Measurements from ENCODE around the gene HDAC3.

HDAC3 gene

GRCh38 chr5:141634720-141635119 lies 1.9 kb downstream of the HDAC3 start:
- peak overlapping the region; percentile 20; the same call in 1 of the 2 replicates for H3K4me3 ChIP-seq (ENCODE audit: low read length)
- TF ChIP-seq ZNF274 (IDR thresholded peaks at IDR 0.05; ENCODE audit: low read depth, low read length) = no peak

DNA sequence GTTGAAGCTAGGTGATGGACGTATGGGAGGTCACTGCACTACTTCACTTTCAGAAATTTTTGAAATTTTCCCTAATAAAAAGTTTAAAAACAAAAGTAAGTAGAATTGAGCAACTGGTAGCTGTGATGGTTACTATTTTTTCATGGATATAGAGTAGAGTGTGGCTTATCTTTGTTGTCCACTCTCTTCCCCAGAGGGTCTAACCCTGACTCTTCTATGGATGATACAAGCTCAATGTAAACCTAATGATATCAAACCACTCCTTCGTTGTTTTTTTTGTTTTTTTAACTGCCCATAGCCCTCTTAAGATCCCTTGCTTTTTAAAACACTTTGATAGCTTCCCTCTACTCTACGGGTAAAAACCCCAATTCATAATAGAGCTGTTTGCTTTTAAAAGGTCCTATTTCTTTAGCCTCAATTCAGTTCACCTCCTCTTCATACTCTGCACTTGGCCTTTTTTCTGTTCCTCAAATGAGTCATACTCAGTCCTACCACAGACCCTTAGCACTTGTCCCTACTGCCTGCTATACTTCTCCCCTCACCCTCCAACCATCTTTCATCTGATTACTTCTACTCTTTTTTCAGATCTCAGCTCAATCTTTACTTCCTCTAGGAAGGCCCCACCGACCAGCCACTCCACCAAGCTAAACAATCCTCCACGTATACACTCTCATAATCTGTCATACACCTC lies 2.6 kb downstream of the HDAC3 start:
- no peak overlapping the region for H3K4me3 ChIP-seq (ENCODE audit: low read length)
- TF ChIP-seq ZNF274 (IDR thresholded peaks at IDR 0.05; ENCODE audit: low read depth, low read length) = no peak

- H3K4me3 ChIP-seq (ENCODE audit: low read length) = no peak overlapping the region
- TF ChIP-seq ZNF274 (IDR thresholded peaks at IDR 0.05; ENCODE audit: low read depth, low read length) = no peak
Observed at GRCh38 chr5:141632650-141633049, 4.0 kb downstream of the HDAC3 start.

- TF ChIP-seq ZNF274 (IDR thresholded peaks at IDR 0.05; ENCODE audit: low read depth, low read length) = no peak
- H3K4me3 ChIP-seq (ENCODE audit: low read length) = no peak overlapping the region
Observed at GRCh38 chr5:141630570-141631140, 6.0 kb downstream of the HDAC3 start.

- no peak for TF ChIP-seq ZNF274 (IDR thresholded peaks at IDR 0.05; ENCODE audit: low read depth, low read length)
Observed at GRCh38 chr5:141628175-141628788, 8.4 kb downstream of the HDAC3 start.

DNA sequence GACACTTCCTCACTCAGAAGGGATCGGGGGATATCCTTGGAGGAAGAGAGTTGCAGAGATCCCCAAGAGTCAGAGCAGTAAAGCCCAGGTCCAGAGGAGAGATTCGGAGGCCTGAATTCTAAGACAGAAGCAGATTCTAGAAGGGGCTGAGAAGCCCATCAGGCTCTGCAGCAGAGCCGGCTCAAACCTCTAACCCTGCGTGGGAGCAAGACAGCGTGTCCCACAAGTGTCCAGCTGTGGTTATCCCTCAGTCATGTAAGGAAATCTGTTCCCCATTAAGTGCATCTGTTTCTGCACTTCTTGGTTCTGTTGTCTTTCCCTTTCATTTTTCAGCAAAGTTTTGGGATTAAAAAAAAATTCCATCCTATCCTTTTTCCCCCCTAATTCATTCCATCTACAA lies 13.0 kb downstream of the HDAC3 start:
- H3K4me3 ChIP-seq (ENCODE audit: low read length) = no peak overlapping the region
- TF ChIP-seq ZNF274 (IDR thresholded peaks at IDR 0.05; ENCODE audit: low read depth, low read length) = no peak

More at GRCh38 chr5:141628175-141628788, 8.4 kb downstream of the HDAC3 start:
- H3K4me3 ChIP-seq (ENCODE audit: low read length) = no peak overlapping the region

GRCh38 chr5:141623186-141623585 lies 13.5 kb downstream of the HDAC3 start:
- no peak overlapping the region for H3K4me3 ChIP-seq (ENCODE audit: low read length)
- no peak for TF ChIP-seq ZNF274 (IDR thresholded peaks at IDR 0.05; ENCODE audit: low read depth, low read length)

GRCh38 chr5:141618804-141619554 lies 17.7 kb downstream of the HDAC3 start, which contains the start of gene DIAPH1:
DIAPH1 (minus strand) TSS chr5:141619000; CDS start chr5:141618914, 86 bp downstream.
- peak within 1 kb of the TSS; percentile 87 for H3K4me3 ChIP-seq (ENCODE audit: low read length)
- no peak for TF ChIP-seq ZNF274 (IDR thresholded peaks at IDR 0.05; ENCODE audit: low read depth, low read length)

DNA sequence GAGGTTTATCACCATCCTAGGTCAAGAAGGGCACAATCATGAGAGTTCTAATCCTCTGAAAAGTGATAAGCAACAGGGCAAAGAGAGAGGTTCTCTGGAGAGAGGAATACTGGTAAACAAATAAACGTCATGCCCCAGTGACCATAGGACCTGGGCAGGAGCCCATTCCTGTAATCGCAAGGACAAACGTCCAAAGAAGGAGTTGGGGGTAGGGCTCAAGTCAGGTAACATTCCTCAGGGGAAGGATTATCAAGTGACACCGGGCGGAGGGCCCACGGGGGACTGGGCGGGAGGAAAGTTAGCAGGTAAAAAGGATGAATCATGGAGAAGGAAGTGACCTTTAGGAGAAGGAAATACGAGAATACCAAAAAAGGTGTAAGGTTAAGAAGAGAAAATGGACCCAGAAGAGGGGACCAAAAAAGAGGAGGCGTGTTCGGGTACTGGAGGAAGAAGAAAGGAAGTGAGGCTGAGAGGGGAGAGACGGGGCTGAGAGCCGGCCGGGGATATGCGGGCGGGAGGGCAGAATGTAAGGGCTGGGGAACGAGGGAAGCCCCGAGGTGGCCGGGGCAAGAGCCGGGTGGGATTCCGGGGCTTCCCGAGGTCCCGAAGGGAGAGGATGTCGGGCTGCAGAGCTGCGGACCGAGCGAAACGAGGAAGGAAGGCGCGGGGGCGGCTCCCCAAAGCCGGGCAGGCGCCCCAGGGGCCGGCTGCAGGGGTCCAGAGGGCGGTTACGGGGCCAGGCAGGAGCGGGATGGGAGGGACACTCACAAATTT lies 18.4 kb downstream of the HDAC3 start:
- peak overlapping the region; percentile 87 for H3K4me3 ChIP-seq (ENCODE audit: low read length)
- TF ChIP-seq ZNF274 (IDR thresholded peaks at IDR 0.05; ENCODE audit: low read depth, low read length) = no peak

GRCh38 chr5:141617682-141618029 lies 19.0 kb downstream of the HDAC3 start:
- peak overlapping the region; percentile 87 for H3K4me3 ChIP-seq (ENCODE audit: low read length)
- no peak for TF ChIP-seq ZNF274 (IDR thresholded peaks at IDR 0.05; ENCODE audit: low read depth, low read length)

DNA sequence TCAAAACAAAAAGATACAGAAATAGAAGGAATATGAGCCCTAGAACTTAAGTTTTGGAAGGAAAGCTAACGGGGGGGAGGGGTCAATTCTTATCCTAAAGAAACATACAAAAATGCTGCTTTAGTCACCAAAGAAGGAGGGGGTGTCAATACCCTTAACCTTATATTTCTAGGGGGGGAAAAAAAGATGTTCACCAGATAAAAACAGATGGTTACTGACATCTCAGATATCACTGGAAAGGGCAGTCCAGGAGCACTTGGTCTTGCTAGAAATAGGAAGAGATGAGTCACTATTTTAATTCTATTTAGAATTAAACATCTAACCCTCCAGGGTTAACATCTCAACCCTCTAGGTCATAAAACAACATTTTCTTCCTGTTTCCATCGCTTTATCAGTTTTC lies 19.5 kb downstream of the HDAC3 start:
- TF ChIP-seq ZNF274 (IDR thresholded peaks at IDR 0.05; ENCODE audit: low read depth, low read length) = no peak
- peak overlapping the region; percentile 87; the same call in 1 of the 2 replicates for H3K4me3 ChIP-seq (ENCODE audit: low read length)

DNA sequence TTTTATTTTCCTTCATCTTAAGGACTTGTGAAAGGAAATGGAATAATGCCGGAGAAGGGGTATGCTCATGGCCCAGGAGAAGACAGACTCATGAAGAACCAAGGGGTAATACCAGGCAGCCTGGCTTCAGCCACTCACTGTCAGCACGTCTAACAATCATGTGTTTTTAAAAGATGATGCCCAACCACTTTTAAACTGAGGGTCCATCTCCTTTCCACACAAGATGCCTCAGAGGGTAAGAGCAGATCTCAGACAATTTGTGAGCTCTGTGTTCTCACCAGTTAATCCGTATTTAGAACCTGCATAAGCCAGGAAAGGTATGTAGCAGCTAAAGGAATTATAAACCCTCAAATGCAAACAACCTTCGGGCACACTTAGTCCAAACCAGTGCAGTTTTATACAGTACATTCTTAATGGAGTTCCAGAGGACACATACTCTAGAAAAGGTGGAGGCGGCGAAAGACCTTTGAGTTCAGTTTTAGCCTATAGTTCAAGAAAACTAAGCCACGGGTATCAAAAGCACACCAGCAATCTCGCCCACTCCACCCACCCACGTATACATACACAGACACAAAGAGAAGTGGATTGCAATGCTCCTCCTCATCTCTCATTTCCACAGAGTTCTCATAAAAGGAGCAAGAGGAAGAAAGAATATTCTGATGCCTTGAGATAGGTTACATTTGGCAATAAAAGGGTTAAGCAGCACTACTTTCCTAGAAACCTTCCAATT lies 20.5 kb downstream of the HDAC3 start:
- peak overlapping the region; percentile 87 for H3K4me3 ChIP-seq (ENCODE audit: low read length)
- TF ChIP-seq ZNF274 (IDR thresholded peaks at IDR 0.05; ENCODE audit: low read depth, low read length) = no peak

DNA sequence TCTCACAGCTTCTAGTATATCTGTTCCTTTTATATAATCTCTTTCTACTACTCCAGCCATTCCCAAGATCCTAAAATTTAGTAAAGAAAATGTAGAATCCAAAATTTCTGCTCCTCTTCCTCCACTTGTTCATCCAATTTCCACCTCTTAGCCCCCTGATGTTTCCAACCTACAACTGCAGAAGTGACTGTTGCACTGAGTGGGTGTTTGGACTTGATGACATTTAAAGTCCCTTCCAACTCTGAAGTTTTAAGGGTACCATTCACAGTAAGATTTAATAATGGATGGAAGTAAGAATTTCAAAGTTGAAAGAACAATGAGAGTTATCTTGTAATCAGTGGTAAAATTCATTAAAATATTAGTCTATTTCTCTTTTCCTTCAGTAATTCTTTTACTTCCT lies 23.3 kb downstream of the HDAC3 start:
- no peak for TF ChIP-seq ZNF274 (IDR thresholded peaks at IDR 0.05; ENCODE audit: low read depth, low read length)
- no peak overlapping the region for H3K4me3 ChIP-seq (ENCODE audit: low read length)
